CD14-positive monocyte (primary cell): ENCODE results near the gene FAM20C. TPM values are rescaled to one million over a fixed set of nuclear protein-coding genes. Genes with fewer than 3 reads are reported as not detected.
A peak's percentile ranks its signal among the peaks of the same experiment; 100 is the strongest.

ENCODE experiments used
- DNase-seq, 3 donors: peaks; one replicate each; pipeline ENCODE4 v3.0.0-alpha.2; 2011 to 2022
- H2AFZ ChIP-seq: 2 replicates; pipeline ENCODE4 v1.6.0; 2012; ENCODE audit warnings: mild to moderate bottlenecking, low read depth, low read length, inconsistent platforms; ENCODE audit not compliant: insufficient read depth, poor library complexity, severe bottlenecking
- H3K27ac ChIP-seq, 2 donors: 1 replicate in 1 of 2; 2 replicates in 1 of 2; pipeline ENCODE4 v1.5.1; 2012 to 2013; ENCODE audit warnings: low read length in 2 of 2, control low read depth in 1 of 2, inconsistent platforms in 1 of 2, low read depth in 1 of 2, mild to moderate bottlenecking in 1 of 2
- H3K27me3 ChIP-seq, 2 donors: one replicate each; pipeline versions ENCODE4 v1.6.0 to v1.6.1; 2011 to 2013; ENCODE audit warnings: low read length in 2 of 2; ENCODE audit not compliant: control insufficient read depth in 2 of 2, insufficient read depth in 2 of 2
- H3K36me3 ChIP-seq, 2 donors: replicated peaks in 1 of 2; 1 replicate in 1 of 2; 2 replicates in 1 of 2; pipeline versions ENCODE4 v1.5.1 to v1.6.1; 2012 to 2013; ENCODE audit warnings: low read length in 2 of 2, control low read depth in 1 of 2, inconsistent platforms in 1 of 2, mild to moderate bottlenecking in 1 of 2; ENCODE audit not compliant: insufficient read depth in 2 of 2, control insufficient read depth in 1 of 2
- H3K4me1 ChIP-seq, 2 donors: 1 replicate in 1 of 2; 2 replicates in 1 of 2; pipeline versions ENCODE4 v1.5.1 to v1.6.1; 2012 to 2013; ENCODE audit warnings: low read length in 2 of 2, control low read depth in 1 of 2, inconsistent platforms in 1 of 2, mild to moderate bottlenecking in 1 of 2, moderate library complexity in 1 of 2; ENCODE audit not compliant: insufficient read depth in 2 of 2, control insufficient read depth in 1 of 2
- H3K4me2 ChIP-seq: replicated peaks from 2 replicates; pipeline ENCODE3; 2012; ENCODE audit warnings: low read length, moderate library complexity, mild to moderate bottlenecking; ENCODE audit not compliant: poor library complexity, severe bottlenecking; ENCODE audit errors: extremely low read depth
- H3K4me3 ChIP-seq, 3 experiments: fragments of 200-600 bp in 1 of 3; sonication (generic) in 1 of 3; replicated peaks in 1 of 3; 1 replicate in 2 of 3; 2 replicates in 1 of 3; pipeline ENCODE4 v1.5.1; 2011 to 2013; ENCODE audit warnings: low read length in 3 of 3, mild to moderate bottlenecking in 3 of 3, control low read depth in 2 of 3, low read depth in 2 of 3, inconsistent platforms in 1 of 3, moderate library complexity in 1 of 3
- H3K79me2 ChIP-seq: 2 replicates; pipeline ENCODE4 v1.6.0; 2012; ENCODE audit warnings: mild to moderate bottlenecking, control low read depth, inconsistent platforms, low read length, moderate library complexity; ENCODE audit not compliant: insufficient read depth
- H3K9ac ChIP-seq: 2 replicates; pipeline ENCODE4 v1.6.0; 2017; ENCODE audit warnings: low read length, mild to moderate bottlenecking; ENCODE audit not compliant: insufficient read depth, poor library complexity, severe bottlenecking
- H3K9me3 ChIP-seq, 2 donors: replicated peaks in 1 of 2; 1 replicate in 1 of 2; 2 replicates in 1 of 2; pipeline versions ENCODE4 v1.5.1 to v1.6.1; 2012 to 2013; ENCODE audit warnings: low read length in 2 of 2, control low read depth in 1 of 2; ENCODE audit not compliant: control insufficient read depth in 1 of 2, insufficient read depth in 1 of 2
- H4K20me1 ChIP-seq: 2 replicates; pipeline ENCODE4 v1.6.0; 2012; ENCODE audit warnings: mild to moderate bottlenecking, low read length, control low read depth, moderate library complexity; ENCODE audit not compliant: insufficient read depth
- H3K27ac Mint-ChIP-seq, 7 donors: one replicate each; pipeline ENCODE4 v1.8.0; 2020; ENCODE audit warnings: mild to moderate bottlenecking in 7 of 7, mixed read lengths in 7 of 7, moderate library complexity in 6 of 7, inconsistent platforms in 2 of 7
- H3K27me3 Mint-ChIP-seq, 3 donors: one replicate each; pipeline ENCODE4 v1.8.0; 2021 to 2022; ENCODE audit warnings: low read depth in 3 of 3, mild to moderate bottlenecking in 3 of 3, mixed read lengths in 3 of 3, moderate library complexity in 3 of 3, inconsistent platforms in 1 of 3
- H3K36me3 Mint-ChIP-seq, 2 donors: one replicate each; pipeline ENCODE4 v1.8.0; 2020; ENCODE audit warnings: mixed read lengths in 2 of 2, inconsistent platforms in 1 of 2, mild to moderate bottlenecking in 1 of 2
- H3K4me1 Mint-ChIP-seq: one replicate; pipeline ENCODE4 v1.8.0; 2020; ENCODE audit warnings: mild to moderate bottlenecking, mixed read lengths
- H3K4me3 Mint-ChIP-seq, 2 donors: one replicate each; pipeline ENCODE4 v1.8.0; 2020; ENCODE audit warnings: mild to moderate bottlenecking in 2 of 2, mixed read lengths in 2 of 2, moderate library complexity in 1 of 2
- H3K9me3 Mint-ChIP-seq, 7 donors: one replicate each; pipeline ENCODE4 v1.8.0; 2020 to 2022; ENCODE audit warnings: mixed read lengths in 7 of 7, mild to moderate bottlenecking in 6 of 7, moderate library complexity in 6 of 7, inconsistent platforms in 2 of 7
- WGBS: methylation state at CpG from one replicate; pipeline ENCODE4 v1.1.5; 2013; ENCODE audit warnings: missing lambda C conversion rate; ENCODE audit not compliant: insufficient coverage; 5-methylcytosine and 5-hydroxymethylcytosine counted together
- intact Hi-C, 2 donors: fragments of 100-400 bp; cut with micrococcal nuclease; formaldehyde crosslinking; loops; one replicate each; pipeline versions ENCODE4 v1.15.0 to v1.15.1; 2023
- polyA plus RNA-seq, 3 donors: library from polyadenylated mRNA; depleted of rRNA in 1 of 3; unstranded in 2 of 3; stranded (reverse) in 1 of 3; fragments of 300-500 nt in 2 of 3; fragments of >200 nt in 1 of 3; fragmentation: Illumina TruSeq in 2 of 3; gene quantifications; 1 replicate in 2 of 3; 2 replicates in 1 of 3; pipeline ENCODE4 v1.2.3, GENCODE V29; 2012 to 2021
- TF ChIP-seq, protein P1 (sequence below): fragments of 200-600 bp; IDR thresholded peaks from one replicate; pipeline ENCODE4 v1.8.0; 2022; ENCODE audit warnings: antibody characterized with exemption, mild to moderate bottlenecking

The FAM20C gene
- polyA plus RNA-seq, 3 donors: 1.2 to 32.2 (median 1.5) TPM

GRCh38 chr7:251446-252175, 59.2 kb downstream of the FAM20C start:
- Mint-ChIP-seq H3K27me3 (peaks cover 0 to 2% (median 0%) of the 10 kb centered on the region in 3 donors), H3K4me3 (no peak overlapping the region), H3K27ac (peak overlapping the region in 1 of 7 donors; percentile 53), H3K36me3 (peaks cover 64 to 85% of the 10 kb centered on the region in 2 donors), H3K4me1 (no peaks in the 10 kb centered on the region), H3K9me3 (peaks cover 11 to 39% (median 31%) of the 10 kb centered on the region in 7 donors)
- H3K9me3 ChIP-seq: peaks cover 25 to 40% of the 10 kb centered on the region in 2 donors
- H3K79me2 ChIP-seq: no peaks in the 10 kb centered on the region
- no peak for DNase-seq
- H4K20me1 ChIP-seq: peaks cover 2% of the 10 kb centered on the region
- H3K27me3 ChIP-seq: no peaks in the 10 kb centered on the region
- 95% methylated on average over 21 of the region's 21 CpGs for WGBS
- H2AFZ ChIP-seq: no peak overlapping the region
- H3K27ac ChIP-seq: no peak overlapping the region
- H3K4me3 ChIP-seq: no peak overlapping the region
- no peaks in the 10 kb centered on the region for H3K4me1 ChIP-seq
- intact Hi-C loops: no loop called here
- no peak overlapping the region for H3K4me2 ChIP-seq
- TF ChIP-seq, protein P1, sequence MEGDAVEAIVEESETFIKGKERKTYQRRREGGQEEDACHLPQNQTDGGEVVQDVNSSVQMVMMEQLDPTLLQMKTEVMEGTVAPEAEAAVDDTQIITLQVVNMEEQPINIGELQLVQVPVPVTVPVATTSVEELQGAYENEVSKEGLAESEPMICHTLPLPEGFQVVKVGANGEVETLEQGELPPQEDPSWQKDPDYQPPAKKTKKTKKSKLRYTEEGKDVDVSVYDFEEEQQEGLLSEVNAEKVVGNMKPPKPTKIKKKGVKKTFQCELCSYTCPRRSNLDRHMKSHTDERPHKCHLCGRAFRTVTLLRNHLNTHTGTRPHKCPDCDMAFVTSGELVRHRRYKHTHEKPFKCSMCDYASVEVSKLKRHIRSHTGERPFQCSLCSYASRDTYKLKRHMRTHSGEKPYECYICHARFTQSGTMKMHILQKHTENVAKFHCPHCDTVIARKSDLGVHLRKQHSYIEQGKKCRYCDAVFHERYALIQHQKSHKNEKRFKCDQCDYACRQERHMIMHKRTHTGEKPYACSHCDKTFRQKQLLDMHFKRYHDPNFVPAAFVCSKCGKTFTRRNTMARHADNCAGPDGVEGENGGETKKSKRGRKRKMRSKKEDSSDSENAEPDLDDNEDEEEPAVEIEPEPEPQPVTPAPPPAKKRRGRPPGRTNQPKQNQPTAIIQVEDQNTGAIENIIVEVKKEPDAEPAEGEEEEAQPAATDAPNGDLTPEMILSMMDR: no peak
- peaks cover 50 to 100% of the 10 kb centered on the region in 2 donors for H3K36me3 ChIP-seq
- no peak overlapping the region for H3K9ac ChIP-seq

DNA sequence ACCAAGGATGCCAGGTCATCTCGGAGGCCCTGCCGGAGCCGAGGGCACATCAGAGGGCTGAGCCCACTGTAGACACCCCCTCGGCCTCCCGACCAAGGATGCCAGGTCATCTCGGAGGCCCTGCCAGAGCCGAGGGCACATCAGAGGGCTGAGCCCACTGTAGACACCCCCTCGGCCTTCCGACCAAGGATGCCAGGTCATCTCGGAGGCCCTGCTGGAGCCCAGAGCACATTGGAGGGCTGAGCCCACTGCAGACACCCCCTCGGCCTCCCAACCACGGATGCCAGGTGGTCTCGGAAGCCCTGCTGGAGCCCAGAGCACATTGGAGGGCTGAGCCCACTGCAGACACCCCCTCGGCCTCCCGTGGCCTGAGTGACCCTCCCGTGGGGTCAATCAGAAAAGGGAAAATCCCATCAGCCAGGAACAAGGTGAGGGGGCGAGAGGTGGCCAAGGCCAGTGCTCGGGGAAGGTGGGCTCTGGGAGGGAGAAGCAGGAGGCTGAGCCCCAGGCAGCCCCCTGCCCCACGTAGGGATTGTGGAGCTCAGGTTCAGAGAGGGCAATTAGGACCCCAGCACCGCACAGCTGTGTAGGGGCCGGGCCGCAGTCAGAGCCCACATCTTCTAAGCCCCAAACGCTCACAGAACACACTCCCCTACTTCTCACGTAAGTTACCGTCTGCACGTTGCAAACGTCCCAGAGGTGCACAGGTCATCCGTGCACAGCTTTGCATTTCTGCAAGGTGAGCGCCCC, 60.0 kb downstream of the FAM20C start:
- peaks cover 32 to 47% of the 10 kb centered on the region in 2 donors for H3K9me3 ChIP-seq
- TF ChIP-seq, protein P1: no peak
- Mint-ChIP-seq H3K4me3 (no peak overlapping the region), H3K36me3 (peaks cover 66 to 88% of the 10 kb centered on the region in 2 donors), H3K27ac (no peak overlapping the region), H3K27me3 (peaks cover 0 to 2% (median 0%) of the 10 kb centered on the region in 3 donors), H3K9me3 (peaks cover 11 to 45% (median 39%) of the 10 kb centered on the region in 7 donors), H3K4me1 (no peaks in the 10 kb centered on the region)
- no peak overlapping the region for H3K4me2 ChIP-seq
- H3K4me3 ChIP-seq: no peak overlapping the region
- no peak overlapping the region for H3K27ac ChIP-seq
- no peaks in the 10 kb centered on the region for H3K27me3 ChIP-seq
- H3K36me3 ChIP-seq: peaks cover 58 to 100% of the 10 kb centered on the region in 2 donors
- H2AFZ ChIP-seq: no peak overlapping the region
- H3K4me1 ChIP-seq: no peaks in the 10 kb centered on the region
- intact Hi-C loops: no loop called here
- DNase-seq: no peak
- H3K79me2 ChIP-seq: no peaks in the 10 kb centered on the region
- no peaks in the 10 kb centered on the region for H4K20me1 ChIP-seq
- H3K9ac ChIP-seq: no peak overlapping the region
- WGBS: 93% methylated on average over 24 of the region's 29 CpGs
